Measurements from ENCODE around the gene VPS37B. TPM values are rescaled to one million over a fixed set of nuclear protein-coding genes. Genes with fewer than 3 reads are reported as not detected.

VPS37B gene
- total RNA-seq, 3 donors from 2014 or later, result 15.4 to 37.8 (median 34.4) TPM

DNA sequence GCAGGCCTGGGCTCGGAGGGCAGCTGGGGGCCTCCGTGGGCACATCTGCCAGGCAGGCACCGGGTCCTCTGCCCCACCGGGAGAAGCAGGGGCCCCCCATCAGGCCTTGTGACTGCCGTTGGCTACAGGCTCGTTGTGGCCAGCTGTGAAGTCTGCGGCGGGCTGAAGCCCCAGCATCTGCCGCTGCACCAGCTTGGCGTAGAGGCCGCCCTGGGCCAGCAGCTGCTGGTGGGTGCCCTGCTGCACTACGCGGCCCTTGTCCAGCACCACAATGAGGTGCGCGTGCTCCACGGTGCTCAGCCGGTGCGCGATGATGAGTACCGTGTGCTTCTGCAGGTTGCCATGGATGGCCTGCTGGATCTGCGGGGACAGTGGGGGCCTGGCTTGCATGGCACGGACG, 33.9 kb upstream of the VPS37B start:
- TF ChIP-seq POLR2A (IDR thresholded peaks at IDR 0.05), result no peak
- no peak for TF ChIP-seq POLR2AphosphoS5 (IDR thresholded peaks at IDR 0.05)
- TF ChIP-seq, protein P1, sequence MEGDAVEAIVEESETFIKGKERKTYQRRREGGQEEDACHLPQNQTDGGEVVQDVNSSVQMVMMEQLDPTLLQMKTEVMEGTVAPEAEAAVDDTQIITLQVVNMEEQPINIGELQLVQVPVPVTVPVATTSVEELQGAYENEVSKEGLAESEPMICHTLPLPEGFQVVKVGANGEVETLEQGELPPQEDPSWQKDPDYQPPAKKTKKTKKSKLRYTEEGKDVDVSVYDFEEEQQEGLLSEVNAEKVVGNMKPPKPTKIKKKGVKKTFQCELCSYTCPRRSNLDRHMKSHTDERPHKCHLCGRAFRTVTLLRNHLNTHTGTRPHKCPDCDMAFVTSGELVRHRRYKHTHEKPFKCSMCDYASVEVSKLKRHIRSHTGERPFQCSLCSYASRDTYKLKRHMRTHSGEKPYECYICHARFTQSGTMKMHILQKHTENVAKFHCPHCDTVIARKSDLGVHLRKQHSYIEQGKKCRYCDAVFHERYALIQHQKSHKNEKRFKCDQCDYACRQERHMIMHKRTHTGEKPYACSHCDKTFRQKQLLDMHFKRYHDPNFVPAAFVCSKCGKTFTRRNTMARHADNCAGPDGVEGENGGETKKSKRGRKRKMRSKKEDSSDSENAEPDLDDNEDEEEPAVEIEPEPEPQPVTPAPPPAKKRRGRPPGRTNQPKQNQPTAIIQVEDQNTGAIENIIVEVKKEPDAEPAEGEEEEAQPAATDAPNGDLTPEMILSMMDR (IDR thresholded peaks at IDR 0.05), result no peak
- Histone ChIP-seq H3K36me3 (no peaks in the 10 kb centered on the region), H3K27me3 (no peaks in the 10 kb centered on the region), H3K9me3 (no peaks in the 10 kb centered on the region), H3K4me1 (no peaks in the 10 kb centered on the region), H3K27ac (no peak overlapping the region), H3K4me3 (no peak overlapping the region)
- intact Hi-C loops (cut with DNase I; ENCODE audit: low total_unique reads), result no loop called here
- DNase-seq (ENCODE audit: low spot score in 2 of 2), result no peak

DNA sequence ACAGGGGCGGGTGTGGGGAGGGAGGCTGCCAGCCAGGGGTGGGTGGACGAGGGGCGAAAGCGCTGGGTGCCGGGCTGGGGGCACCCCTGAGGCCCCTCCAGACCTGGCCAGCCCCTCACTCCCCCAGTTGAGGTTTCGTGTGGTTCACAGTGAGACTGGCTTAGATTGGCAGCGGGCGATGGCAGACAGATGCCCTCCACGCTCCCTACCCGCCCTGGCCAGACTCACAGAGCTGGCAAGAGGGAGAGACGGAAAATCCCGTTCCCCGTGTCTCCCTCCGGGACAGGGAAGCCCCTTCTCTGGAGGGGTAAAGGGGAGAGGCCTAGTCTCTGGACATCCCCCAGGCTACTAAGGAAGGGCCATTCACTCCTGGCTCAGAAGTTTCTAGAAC, 33.2 kb upstream of the VPS37B start:
- no peaks in the 10 kb centered on the region for H3K27me3 ChIP-seq
- no peaks in the 10 kb centered on the region for H3K9me3 ChIP-seq
- no peak overlapping the region for H3K4me3 ChIP-seq
- TF ChIP-seq POLR2A (IDR thresholded peaks at IDR 0.05) (no peak), POLR2AphosphoS5 (IDR thresholded peaks at IDR 0.05) (no peak)
- TF ChIP-seq, protein P1 (IDR thresholded peaks at IDR 0.05), result no peak
- H3K4me1 ChIP-seq, result no peaks in the 10 kb centered on the region
- H3K27ac ChIP-seq, result no peak overlapping the region
- H3K36me3 ChIP-seq, result no peaks in the 10 kb centered on the region
- intact Hi-C loops (cut with DNase I; ENCODE audit: low total_unique reads), result no loop called here
- DNase-seq (ENCODE audit: low spot score in 2 of 2), result no peak

DNA sequence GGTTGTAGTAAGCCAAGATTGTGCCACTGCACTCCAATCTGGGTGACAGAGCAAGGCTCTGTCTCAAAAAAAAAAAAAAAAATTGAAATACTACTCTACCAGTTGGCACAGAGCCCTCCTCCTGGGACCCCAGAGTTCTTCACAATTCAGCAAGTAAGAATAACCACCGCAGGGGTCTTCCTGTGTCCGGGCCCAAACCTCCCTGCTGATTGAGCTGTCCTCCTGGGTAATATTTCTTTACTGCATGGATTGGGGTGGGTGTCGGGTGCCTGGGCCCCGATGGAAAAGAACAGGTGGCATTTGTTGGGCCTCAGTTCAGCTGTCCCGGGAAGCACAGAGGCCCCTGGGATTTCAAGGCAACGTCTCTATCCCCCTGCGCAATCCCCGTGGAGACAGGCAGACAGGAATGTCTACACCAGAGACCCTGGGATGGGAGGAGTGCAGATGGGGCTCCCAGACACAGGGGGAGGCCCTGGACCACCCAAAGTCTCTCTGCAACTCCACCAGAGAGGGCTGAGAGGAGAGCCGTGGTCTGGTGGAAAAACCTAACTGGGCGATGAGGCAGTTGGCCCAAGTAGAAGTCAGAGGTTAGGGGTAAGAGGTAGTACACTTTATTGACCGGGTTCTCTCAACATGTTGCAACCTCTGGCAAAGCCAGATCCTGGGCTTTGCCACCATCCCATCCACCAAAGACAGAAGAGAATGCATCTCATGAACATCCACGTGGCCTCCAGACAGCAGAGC, 32.7 kb upstream of the VPS37B start:
- H3K4me3 ChIP-seq, result no peak overlapping the region
- no peak for DNase-seq (ENCODE audit: low spot score in 2 of 2)
- H3K36me3 ChIP-seq, result no peaks in the 10 kb centered on the region
- H3K27ac ChIP-seq, result no peak overlapping the region
- no peaks in the 10 kb centered on the region for H3K4me1 ChIP-seq
- no peaks in the 10 kb centered on the region for H3K27me3 ChIP-seq
- TF ChIP-seq POLR2AphosphoS5 (IDR thresholded peaks at IDR 0.05) (no peak), POLR2A (IDR thresholded peaks at IDR 0.05) (no peak)
- TF ChIP-seq, protein P1 (IDR thresholded peaks at IDR 0.05), result no peak
- intact Hi-C loops (cut with DNase I; ENCODE audit: low total_unique reads), result no loop called here
- H3K9me3 ChIP-seq, result no peaks in the 10 kb centered on the region

DNA sequence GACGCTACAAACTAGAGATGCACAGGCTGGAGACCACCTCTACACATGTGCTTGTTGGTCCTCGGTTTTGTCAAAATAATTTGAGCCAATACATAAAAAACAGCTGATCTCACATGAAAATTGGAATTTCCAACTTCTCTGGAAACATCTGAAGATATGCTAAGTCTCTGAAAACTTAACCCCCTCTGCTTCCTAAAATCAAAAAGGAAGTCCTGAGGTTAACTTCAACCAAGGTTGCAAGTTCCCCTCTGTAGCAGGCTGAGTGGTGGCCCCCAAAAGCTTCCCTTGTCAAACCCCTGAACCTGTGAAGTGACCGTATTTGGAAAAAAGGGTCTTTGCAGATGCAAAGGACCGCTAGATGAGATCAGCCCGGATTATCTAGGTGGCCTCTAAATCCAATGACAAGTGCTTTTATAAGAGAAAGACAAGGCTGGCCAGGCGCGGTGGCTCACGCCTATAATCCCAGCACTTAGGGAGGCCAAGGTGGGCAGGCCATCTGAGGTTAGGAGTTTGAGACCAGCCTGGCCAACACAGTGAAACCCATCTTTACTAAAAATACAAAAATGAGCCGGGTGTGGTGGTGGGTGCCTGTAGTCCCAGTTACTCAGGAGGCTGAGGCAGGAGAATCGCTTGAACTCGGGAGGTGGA, 32.0 kb upstream of the VPS37B start:
- no peak for DNase-seq (ENCODE audit: low spot score in 2 of 2)

DNA sequence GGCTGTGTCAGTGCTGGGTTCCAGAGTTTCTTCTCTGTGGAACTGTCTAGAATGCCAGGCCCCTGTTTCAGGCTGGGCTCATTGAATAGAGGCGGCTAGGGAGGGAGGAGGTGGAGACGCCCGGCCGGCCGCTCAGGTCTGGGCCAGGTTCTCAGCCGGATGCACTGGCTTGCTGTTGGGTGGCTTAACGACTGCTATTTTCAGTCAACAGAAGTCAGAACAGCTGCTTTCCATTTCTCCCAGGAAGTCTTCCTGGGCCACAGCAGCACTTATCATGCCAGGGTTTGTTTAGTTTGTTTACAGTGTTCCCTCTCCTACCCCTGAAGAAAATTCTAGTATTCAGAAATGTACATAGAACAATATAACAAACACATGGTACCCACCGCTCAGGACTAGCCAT, 26.0 kb upstream of the VPS37B start:
- DNase-seq (ENCODE audit: low spot score in 2 of 2), result no peak
- H3K9me3 ChIP-seq, result no peaks in the 10 kb centered on the region
- H3K27ac ChIP-seq, result no peak overlapping the region
- H3K4me1 ChIP-seq, result peaks cover 0 to 7% of the 10 kb centered on the region in 2 donors
- H3K36me3 ChIP-seq, result no peaks in the 10 kb centered on the region
- TF ChIP-seq POLR2A (IDR thresholded peaks at IDR 0.05), result no peak
- no peak for TF ChIP-seq POLR2AphosphoS5 (IDR thresholded peaks at IDR 0.05)
- TF ChIP-seq, protein P1 (IDR thresholded peaks at IDR 0.05), result no peak
- intact Hi-C loops (cut with DNase I; ENCODE audit: low total_unique reads), result no loop called here
- H3K4me3 ChIP-seq, result no peak overlapping the region
- no peaks in the 10 kb centered on the region for H3K27me3 ChIP-seq

More for the DNA sequence above, 32.0 kb upstream of the VPS37B start:
- Histone ChIP-seq H3K9me3 (no peaks in the 10 kb centered on the region), H3K27ac (no peak overlapping the region), H3K36me3 (no peaks in the 10 kb centered on the region), H3K27me3 (no peaks in the 10 kb centered on the region), H3K4me1 (no peaks in the 10 kb centered on the region), H3K4me3 (no peak overlapping the region)
- intact Hi-C loops (cut with DNase I; ENCODE audit: low total_unique reads), result no loop called here
- TF ChIP-seq, protein P1 (IDR thresholded peaks at IDR 0.05), result no peak
- TF ChIP-seq POLR2A (IDR thresholded peaks at IDR 0.05) (no peak), POLR2AphosphoS5 (IDR thresholded peaks at IDR 0.05) (no peak)

All from breast epithelium (tissue), 4 donors.